Fibroblast of skin of right quadriceps (primary cell): ENCODE results near the gene PRELID1.
"Not testable (repeated sequence)": the region's sequence is repeated elsewhere in the genome, so short reads cannot be mapped to it uniquely, and the experiment has no call there.

Experiments used
- DNase-seq: peaks from one replicate; pipeline ENCODE4 v3.0.0-alpha.2; 2013

The PRELID1 gene

GRCh38 chr5:177303121-177303924, at the start of gene PRELID1, which contains the start of gene RAB24:
Gene PRELID1 (plus strand): TSS chr5:177303799. CDS start chr5:177303986, 187 bp downstream.
Gene RAB24 (minus strand): TSS chr5:177303719. CDS start chr5:177303288, 431 bp downstream.
- DNase-seq = peak; percentile 82

GRCh38 chr5:177256296-177256695, 47.3 kb upstream of the PRELID1 start:
- peak; percentile 29 for DNase-seq

GRCh38 chr5:177258711-177259110, 44.9 kb upstream of the PRELID1 start:
- DNase-seq = not testable (repeated sequence)

- DNase-seq = no peak
These were observed 42.6 kb upstream of the PRELID1 start for GRCh38 chr5:177260961-177261360.

GRCh38 chr5:177261510-177261909, 42.1 kb upstream of the PRELID1 start:
- no peak for DNase-seq

GRCh38 chr5:177264178-177264577, 39.4 kb upstream of the PRELID1 start:
- DNase-seq = no peak

GRCh38 chr5:177265395-177265794, 38.2 kb upstream of the PRELID1 start:
- no peak for DNase-seq

- no peak for DNase-seq
These were observed 34.2 kb upstream of the PRELID1 start for GRCh38 chr5:177269232-177269895.

GRCh38 chr5:177269976-177270375, 33.6 kb upstream of the PRELID1 start:
- no peak for DNase-seq

- DNase-seq = no peak
These were observed 32.9 kb upstream of the PRELID1 start for GRCh38 chr5:177270653-177271052.

GRCh38 chr5:177271113-177271512, 32.5 kb upstream of the PRELID1 start:
- DNase-seq = no peak

- DNase-seq = no peak
These were observed 27.7 kb upstream of the PRELID1 start for GRCh38 chr5:177275883-177276282.

GRCh38 chr5:177276886-177277285, 26.7 kb upstream of the PRELID1 start:
- no peak for DNase-seq

GRCh38 chr5:177288191-177288590, 15.4 kb upstream of the PRELID1 start:
- DNase-seq = no peak

GRCh38 chr5:177290816-177291596, 12.6 kb upstream of the PRELID1 start:
- DNase-seq = no peak

GRCh38 chr5:177291735-177292134, 11.9 kb upstream of the PRELID1 start:
- no peak for DNase-seq

GRCh38 chr5:177293819-177294581, 9.6 kb upstream of the PRELID1 start:
- DNase-seq = no peak

GRCh38 chr5:177294632-177295031, 9.0 kb upstream of the PRELID1 start:
- DNase-seq = no peak

GRCh38 chr5:177295924-177296323, 7.7 kb upstream of the PRELID1 start:
- no peak for DNase-seq

- no peak for DNase-seq
These were observed 7.0 kb upstream of the PRELID1 start for GRCh38 chr5:177296581-177296980.

GRCh38 chr5:177297922-177298321, 5.7 kb upstream of the PRELID1 start:
- DNase-seq = no peak

- no peak for DNase-seq
These were observed 3.9 kb upstream of the PRELID1 start for GRCh38 chr5:177299697-177300096.
